Measurements from ENCODE around the gene HNRNPAB. TPM values are rescaled to one million over a fixed set of nuclear protein-coding genes. Genes with fewer than 3 reads are reported as not detected.

Gene HNRNPAB
- total and polyA plus RNA-seq, 9 of the 15 experiments (the other 6 are each of a cell fraction or from before 2014, with no cell fraction given) = 34.6 to 425 (median 236) TPM

GRCh38 chr5:178196986-178197385 lies 7.3 kb upstream of the HNRNPAB start:
- H3K4me2 ChIP-seq (ENCODE audit: insufficient read depth, low read length) = no peak overlapping the region
- no peak overlapping the region for H2AFZ ChIP-seq (ENCODE audit: low read depth, low read length)
- peaks cover 0 to 8% of the 10 kb centered on the region in 2 experiments; a peak in 3 of 5 replicates for H3K4me1 ChIP-seq (replicated peaks in 1 of 2; ENCODE audit: control insufficient read depth in 2 of 2, insufficient read depth in 2 of 2, low read length in 2 of 2)
- CTCF ChIA-PET (ENCODE audit: low intra/inter-chr PET ratio) = no interaction called here
- WGBS (ENCODE audit: insufficient coverage, low coverage, missing lambda C conversion rate) = 70% methylated on average over 8 of the region's 8 CpGs
- H3K9me1 ChIP-seq (ENCODE audit: control insufficient read depth, insufficient read depth, low read length) = no peaks in the 10 kb centered on the region
- FAIRE-seq (peak; percentile 89), DNase-seq (ENCODE audit: extremely low read depth in 1 of 4, low spot score in 3 of 4) (peak; percentile 62 to 70 (median 66)), ATAC-seq (peak; percentile 94)
- no peaks in the 10 kb centered on the region for H3K79me2 ChIP-seq (ENCODE audit: control insufficient read depth, insufficient read depth, low read length)
- H3K4me3 ChIP-seq = no peak overlapping the region
- no peaks in the 10 kb centered on the region for H3K36me3 ChIP-seq (ENCODE audit: control insufficient read depth, insufficient read depth, low read length)
- H3K27ac ChIP-seq (ENCODE audit: extremely low read depth, low read depth, low read length) = no peak overlapping the region
- intact Hi-C loops (cut with micrococcal nuclease) = no loop called here
- no peaks in the 10 kb centered on the region; the same call in 1 of the 2 replicates for H3K9me3 ChIP-seq (replicated peaks; ENCODE audit: control insufficient read depth, insufficient read depth, low read depth, low read length)
- no peaks in the 10 kb centered on the region for H4K20me1 ChIP-seq (replicated peaks; ENCODE audit: control insufficient read depth, insufficient read depth, low read length)
- no peak overlapping the region for H3K9ac ChIP-seq (ENCODE audit: insufficient read depth in 1 of 2, low read depth in 2 of 2, low read length in 2 of 2)
- POLR2A ChIA-PET = interaction anchor here (0.6 to 2.0 kb wide), 5 partner anchors 9 to 70 kb away, joined by 3 to 11 read pairs (median 5); no protein-coding TSS in a partner anchor
- peaks cover 5 to 16% of the 10 kb centered on the region in 2 experiments; a peak in 3 of 5 replicates for H3K27me3 ChIP-seq (ENCODE audit: control insufficient read depth in 2 of 2, insufficient read depth in 2 of 2, low read length in 2 of 2)
- no TSS peak for BruUV-seq (replicated peaks)
- in situ Hi-C loops (cut with MboI) = no loop called here
- TF ChIP-seq KLF16 (IDR thresholded peaks at IDR 0.05) (peak; percentile 31; the same call in 1 of the 2 replicates), YY1 (IDR thresholded peaks at IDR 0.05; ENCODE audit: borderline replicate concordance in 1 of 3, control insufficient read depth in 1 of 3, extremely low read depth in 1 of 3, insufficient read depth in 3 of 3, insufficient read length in 1 of 3, insufficient replicate concordance in 2 of 3, low read depth in 1 of 3, low read length in 2 of 3) (peak in 1 of 3 experiments; percentile 17), MEIS2 (IDR thresholded peaks at IDR 0.05; ENCODE audit: partially characterized antibody) (peak; percentile 23), CTCFL (IDR thresholded peaks at IDR 0.05; ENCODE audit: borderline replicate concordance, insufficient read depth, low read depth, low read length, poor library complexity, severe bottlenecking) (peak; percentile 66), KDM1A (IDR thresholded peaks at IDR 0.05) (no peak), RB1 (IDR thresholded peaks at IDR 0.05; ENCODE audit: low read depth) (peak; percentile 27; the same call in 1 of the 2 replicates), ESRRA (IDR thresholded peaks at IDR 0.05; ENCODE audit: borderline replicate concordance, low read depth) (peak; percentile 68), ZNF324 (CRISPR knock-in tag; IDR thresholded peaks at IDR 0.05) (no peak)
- TF ChIP-seq, protein P1, sequence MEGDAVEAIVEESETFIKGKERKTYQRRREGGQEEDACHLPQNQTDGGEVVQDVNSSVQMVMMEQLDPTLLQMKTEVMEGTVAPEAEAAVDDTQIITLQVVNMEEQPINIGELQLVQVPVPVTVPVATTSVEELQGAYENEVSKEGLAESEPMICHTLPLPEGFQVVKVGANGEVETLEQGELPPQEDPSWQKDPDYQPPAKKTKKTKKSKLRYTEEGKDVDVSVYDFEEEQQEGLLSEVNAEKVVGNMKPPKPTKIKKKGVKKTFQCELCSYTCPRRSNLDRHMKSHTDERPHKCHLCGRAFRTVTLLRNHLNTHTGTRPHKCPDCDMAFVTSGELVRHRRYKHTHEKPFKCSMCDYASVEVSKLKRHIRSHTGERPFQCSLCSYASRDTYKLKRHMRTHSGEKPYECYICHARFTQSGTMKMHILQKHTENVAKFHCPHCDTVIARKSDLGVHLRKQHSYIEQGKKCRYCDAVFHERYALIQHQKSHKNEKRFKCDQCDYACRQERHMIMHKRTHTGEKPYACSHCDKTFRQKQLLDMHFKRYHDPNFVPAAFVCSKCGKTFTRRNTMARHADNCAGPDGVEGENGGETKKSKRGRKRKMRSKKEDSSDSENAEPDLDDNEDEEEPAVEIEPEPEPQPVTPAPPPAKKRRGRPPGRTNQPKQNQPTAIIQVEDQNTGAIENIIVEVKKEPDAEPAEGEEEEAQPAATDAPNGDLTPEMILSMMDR (IDR thresholded peaks at IDR 0.05 in 2 of 3, conservative IDR thresholded peaks at IDR 0.05 in 1 of 3; ENCODE audit: insufficient read depth in 2 of 3, low read depth in 1 of 3, low read length in 3 of 3) = peak; percentile 71 to 85 (median 72)

Data from K562 (cell line).